ENCODE data around the gene UGT1A3.

Gene UGT1A3

GRCh38 chr2:233798335-233799086, 69.7 kb downstream of the UGT1A3 start:
- DNase-seq, result no peak

GRCh38 chr2:233799087-233799665, 70.3 kb downstream of the UGT1A3 start:
- no peak for DNase-seq

GRCh38 chr2:233799716-233800115, 70.9 kb downstream of the UGT1A3 start:
- no peak for DNase-seq

- DNase-seq, result no peak
Measured at GRCh38 chr2:233800208-233800607, 71.4 kb downstream of the UGT1A3 start.

- DNase-seq, result no peak
Measured at GRCh38 chr2:233801357-233802131, 72.7 kb downstream of the UGT1A3 start.

GRCh38 chr2:233802132-233802815, 73.4 kb downstream of the UGT1A3 start:
- DNase-seq, result no peak

- DNase-seq, result no peak
Measured at GRCh38 chr2:233803292-233803911, 74.6 kb downstream of the UGT1A3 start.

- no peak for DNase-seq
Measured at GRCh38 chr2:233803994-233804393, 75.2 kb downstream of the UGT1A3 start.

- no peak for DNase-seq
Measured at GRCh38 chr2:233807215-233807865, 78.5 kb downstream of the UGT1A3 start.

- DNase-seq, result no peak
Measured at GRCh38 chr2:233807966-233808935, 79.4 kb downstream of the UGT1A3 start.

GRCh38 chr2:233810385-233810784, 81.5 kb downstream of the UGT1A3 start:
- DNase-seq, result no peak

GRCh38 chr2:233811087-233811486, 82.2 kb downstream of the UGT1A3 start:
- DNase-seq, result no peak

- no peak for DNase-seq
Measured at GRCh38 chr2:233811732-233812131, 82.9 kb downstream of the UGT1A3 start.

GRCh38 chr2:233813236-233814055, 84.6 kb downstream of the UGT1A3 start:
- no peak for DNase-seq

GRCh38 chr2:233814056-233814835, 85.4 kb downstream of the UGT1A3 start:
- DNase-seq, result no peak

- DNase-seq, result no peak
Measured at GRCh38 chr2:233815861-233816260, 87.0 kb downstream of the UGT1A3 start.

- no peak for DNase-seq
Measured at GRCh38 chr2:233816334-233816733, 87.5 kb downstream of the UGT1A3 start.

- no peak for DNase-seq
Measured at GRCh38 chr2:233816771-233817170, 87.9 kb downstream of the UGT1A3 start.

- no peak for DNase-seq
Measured at GRCh38 chr2:233817361-233817911, 88.6 kb downstream of the UGT1A3 start.
